CD4-positive, alpha-beta T cell treated with Interleukin-15 for 4 hours (primary cell): ENCODE data around the gene BEST2.
A peak's percentile ranks its signal among the peaks of the same experiment; 100 is the strongest.

Experiments
- DNase-seq: peaks from one replicate; pipeline ENCODE4 v3.0.0-alpha.2; 2020; ENCODE audit warnings: low spot score

BEST2 gene

DNA sequence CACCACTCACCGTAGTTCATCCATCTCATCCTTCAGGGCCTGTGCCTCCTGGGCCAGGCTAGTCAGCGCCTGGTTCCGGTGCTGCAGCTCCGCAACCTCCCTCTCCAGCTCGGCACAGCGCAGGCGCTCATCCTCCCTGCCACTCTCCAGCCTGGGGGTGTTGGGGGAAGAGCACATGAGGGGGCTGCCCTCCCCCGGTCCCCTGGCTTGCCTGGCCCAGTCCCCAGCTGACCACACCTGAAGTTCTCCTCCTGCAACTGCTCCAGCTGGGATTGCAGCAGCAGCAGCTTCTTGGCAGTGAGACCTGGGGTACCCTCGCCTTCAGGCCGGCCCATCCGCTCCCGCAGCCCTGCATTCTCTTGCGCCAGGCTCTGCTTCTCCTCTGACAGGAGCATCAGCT, 19.3 kb downstream of the BEST2 start:
- DNase-seq, result no peak

DNA sequence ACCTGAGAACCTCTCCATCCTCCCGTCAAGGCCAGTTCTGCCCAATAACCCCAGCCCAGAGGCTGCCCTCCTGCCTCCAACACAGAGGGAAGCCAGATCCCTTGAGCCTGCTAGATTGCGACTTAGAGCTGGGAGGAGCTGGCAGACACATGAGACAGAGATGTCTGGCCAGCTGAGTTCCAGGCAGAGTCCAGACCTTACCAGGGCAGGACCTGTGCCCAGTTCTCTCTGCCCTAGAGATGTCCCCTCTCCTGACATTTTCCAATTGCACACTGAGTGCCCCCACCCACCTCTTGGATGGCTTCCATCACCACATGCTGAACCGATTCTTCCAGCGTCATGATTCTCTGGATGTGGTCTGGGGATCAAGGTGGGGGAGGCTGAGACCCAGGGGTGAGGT, 20.7 kb downstream of the BEST2 start:
- no peak for DNase-seq

DNA sequence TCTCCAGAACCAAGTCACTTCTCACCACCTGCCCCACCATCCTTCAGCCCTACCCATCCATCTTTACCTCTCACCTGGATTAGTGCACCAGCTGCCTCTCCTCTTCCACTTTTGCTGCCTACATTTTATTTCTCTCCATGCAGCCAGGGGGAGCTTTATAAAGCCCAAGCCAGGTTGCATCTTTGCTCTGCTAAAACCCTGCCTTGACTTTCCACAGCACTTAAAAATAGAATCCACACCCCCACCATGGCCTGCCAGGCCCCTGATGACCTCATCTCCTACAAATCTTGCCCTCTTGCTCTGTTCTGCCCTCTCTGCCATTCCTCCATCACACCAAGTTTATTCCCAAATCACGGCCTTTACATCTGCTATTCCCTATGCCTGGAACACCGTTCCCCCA, 22.0 kb downstream of the BEST2 start:
- DNase-seq, result no peak

GRCh38 chr19:12774588-12775555, 23.3 kb downstream of the BEST2 start, which contains the start of gene HOOK2:
TSS of gene HOOK2 (minus strand) at chr19:12775552. CDS start at chr19:12775449, 103 bp downstream.
- peak; percentile 41 for DNase-seq

- peak; percentile 82 for DNase-seq
Measured at GRCh38 chr19:12777217-12778016, 25.8 kb downstream of the BEST2 start.

- peak; percentile 41 for DNase-seq
Measured at GRCh38 chr19:12778017-12778904, 26.7 kb downstream of the BEST2 start.

- DNase-seq, result no peak
Measured at GRCh38 chr19:12778905-12779161, 27.2 kb downstream of the BEST2 start.

DNA sequence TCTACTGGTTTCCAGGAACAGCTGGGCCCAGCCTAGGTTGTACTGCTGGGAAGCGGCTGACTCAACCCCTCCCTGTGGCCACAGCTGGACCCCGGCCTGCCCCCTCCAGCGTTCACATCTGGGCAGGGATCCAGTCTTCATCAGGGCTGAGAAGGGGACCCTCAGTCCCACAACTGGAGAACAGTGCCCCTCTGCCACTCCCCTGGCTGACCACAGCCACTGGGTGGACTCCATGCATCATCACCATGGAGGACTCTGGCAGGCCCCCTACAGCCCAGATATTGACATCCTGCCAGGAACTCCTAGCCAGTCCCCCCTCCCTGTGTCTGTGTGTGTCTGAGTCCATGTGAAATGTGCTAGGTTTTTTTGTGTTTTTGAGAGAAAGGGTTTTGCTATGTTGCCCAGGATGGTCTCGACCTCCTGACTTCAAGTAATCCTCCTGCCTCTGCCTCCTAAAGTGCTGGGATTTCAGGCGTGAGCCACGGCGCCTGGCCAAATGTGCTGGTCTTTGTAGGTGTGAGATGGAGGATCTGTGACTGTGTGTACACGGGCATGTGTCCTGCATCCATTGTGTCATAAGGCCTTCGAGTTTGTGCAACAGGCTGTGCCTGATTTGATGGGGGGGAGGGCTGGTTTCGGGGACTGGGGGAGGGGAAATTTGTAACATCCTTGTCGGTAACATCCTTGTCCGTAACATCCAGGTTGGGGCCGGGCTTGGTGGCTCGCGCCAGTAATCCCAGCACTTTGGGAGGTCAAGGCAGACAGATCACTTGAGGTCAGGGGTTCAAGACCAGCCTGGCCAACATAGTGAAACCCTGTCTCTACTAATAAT, 27.8 kb downstream of the BEST2 start:
- no peak for DNase-seq

DNA sequence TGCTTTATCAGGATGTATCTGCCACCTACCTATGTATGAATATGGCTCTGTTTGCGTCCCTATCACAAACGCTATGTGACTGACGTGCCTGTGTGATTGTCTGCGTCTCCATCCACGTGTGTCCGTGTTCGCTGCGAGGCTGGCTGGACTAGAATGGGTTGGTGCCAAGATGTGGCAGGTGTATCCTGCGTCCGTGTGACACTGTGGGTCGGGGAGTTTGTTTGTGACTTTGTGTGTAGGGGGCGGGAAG, 30.5 kb downstream of the BEST2 start:
- no peak for DNase-seq

DNA sequence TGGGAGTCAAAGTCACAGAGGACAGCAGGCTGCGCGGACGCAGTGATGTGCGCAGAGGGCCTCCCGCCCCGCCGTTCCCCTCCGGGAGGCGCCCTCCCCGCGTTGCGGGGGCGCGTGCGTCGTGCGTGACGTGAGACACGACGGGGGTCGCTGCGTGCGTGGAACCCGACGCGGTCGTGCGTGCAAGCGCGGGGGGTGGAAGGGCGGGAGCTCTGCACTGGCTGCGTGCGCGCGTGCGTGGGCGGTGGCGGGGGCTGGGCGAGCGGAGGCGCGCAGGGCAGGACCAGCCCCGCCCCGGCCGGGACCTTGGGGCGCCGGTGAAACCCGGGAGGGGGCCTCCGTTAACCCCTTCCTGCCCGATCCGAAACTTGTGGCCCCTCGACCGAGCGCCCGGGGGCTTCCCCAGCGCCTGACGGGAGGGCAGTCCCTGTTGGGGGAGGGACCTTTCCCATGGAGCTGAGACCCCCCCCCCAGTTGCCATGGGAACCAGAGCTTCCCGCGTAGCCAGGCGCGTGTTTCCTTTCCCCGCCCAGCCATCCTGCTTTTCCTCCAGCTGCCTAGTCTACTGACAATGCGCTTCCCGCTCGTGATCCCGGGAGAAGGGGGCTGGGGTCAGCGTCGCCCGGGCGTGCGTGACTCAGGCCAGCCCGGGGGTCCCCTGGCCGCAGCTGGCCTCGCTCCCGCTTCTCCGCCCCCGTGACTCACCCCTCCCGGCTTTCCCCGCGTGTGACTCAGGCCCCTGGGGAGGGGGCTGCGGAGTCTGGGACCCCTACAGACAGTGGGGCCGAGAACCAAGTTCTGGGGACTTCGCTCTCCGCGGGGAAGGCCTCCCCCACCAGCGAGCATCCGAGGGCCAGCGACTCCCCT, 31.1 kb downstream of the BEST2 start:
- DNase-seq, result peak; percentile 92

- peak; percentile 26 for DNase-seq
Measured at GRCh38 chr19:12783291-12783848, 31.8 kb downstream of the BEST2 start.

DNA sequence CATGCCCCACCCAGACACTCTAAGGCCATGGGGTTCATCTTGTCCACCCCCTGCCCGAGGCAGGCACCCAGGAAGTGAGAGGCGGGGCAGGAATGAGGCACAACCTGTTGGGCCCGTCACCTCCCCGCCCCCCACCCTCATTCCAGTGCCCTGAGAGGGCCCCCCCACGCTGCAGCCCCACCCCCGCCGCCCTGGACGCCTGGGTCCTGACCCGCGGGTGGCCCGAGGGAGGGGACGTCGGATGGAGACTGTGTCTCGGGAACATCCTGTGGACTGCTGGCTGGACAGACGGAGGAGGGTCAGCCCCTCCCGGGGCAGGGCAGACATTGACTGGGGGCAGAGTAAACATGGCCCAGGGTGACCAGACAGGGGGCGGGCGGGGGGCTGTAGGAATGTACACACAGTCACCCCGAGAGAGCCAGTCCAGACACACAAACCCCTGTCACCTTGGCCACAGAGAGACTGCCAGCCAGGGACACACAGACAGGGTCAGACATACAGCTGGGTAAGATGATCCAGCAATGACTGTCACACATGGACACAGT, 32.3 kb downstream of the BEST2 start:
- peak; percentile 19 for DNase-seq

GRCh38 chr19:12784394-12784870, 32.8 kb downstream of the BEST2 start:
- DNase-seq, result peak; percentile 31

DNA sequence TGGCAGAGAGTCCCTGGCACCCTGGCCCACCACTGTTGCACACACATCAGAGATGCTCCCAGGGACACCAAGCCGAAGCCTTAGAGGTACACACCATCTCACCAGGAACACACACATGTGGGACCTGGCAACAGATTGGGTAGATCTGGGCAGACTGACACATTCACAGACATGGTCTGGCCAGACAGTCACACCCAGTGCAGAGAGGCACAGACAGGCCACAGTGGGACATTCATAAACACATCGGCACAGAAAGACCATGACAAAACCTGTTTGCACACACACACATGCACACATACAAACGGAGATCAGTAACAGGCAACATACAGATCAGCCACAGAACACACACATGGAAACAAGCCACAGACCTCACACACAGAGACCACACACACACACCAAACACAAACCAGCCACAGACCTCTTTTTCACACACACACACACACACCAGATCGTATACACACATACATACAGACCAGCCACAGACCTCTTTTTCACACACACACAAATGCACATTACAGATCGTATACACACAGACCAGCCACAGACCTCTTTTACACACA, 33.4 kb downstream of the BEST2 start:
- DNase-seq, result peak; percentile 59

DNA sequence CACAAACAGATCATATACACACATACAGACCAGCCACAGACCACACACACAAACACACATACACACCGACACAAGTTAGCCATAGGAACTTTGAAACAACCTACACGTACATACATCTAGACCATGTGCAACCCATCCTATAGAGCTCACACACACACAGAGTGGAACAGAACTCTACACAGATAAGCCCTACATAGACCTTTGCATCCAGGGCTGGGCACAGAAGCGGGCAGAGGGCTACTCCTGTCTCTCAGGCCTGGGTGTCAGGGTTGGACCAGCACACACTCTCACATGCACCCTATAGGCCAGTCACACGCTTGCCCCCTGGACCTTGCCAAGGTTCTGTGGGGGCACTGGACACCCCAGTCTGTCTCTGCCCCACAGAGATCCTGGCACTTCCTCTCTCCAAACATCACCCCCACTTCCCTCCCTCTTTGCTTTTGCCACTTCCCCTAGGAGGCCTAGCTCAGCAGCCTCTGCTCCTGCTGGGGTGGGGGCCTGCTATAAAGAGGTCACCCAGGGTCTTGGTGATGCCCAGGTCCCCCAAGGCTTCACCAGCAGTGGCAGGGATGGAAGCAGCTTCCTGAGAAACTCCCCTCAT, 33.9 kb downstream of the BEST2 start:
- peak; percentile 20 for DNase-seq

- DNase-seq, result peak; percentile 23
Measured at GRCh38 chr19:12786141-12786870, 34.7 kb downstream of the BEST2 start.

GRCh38 chr19:12786952-12787351, 35.4 kb downstream of the BEST2 start:
- DNase-seq, result no peak

GRCh38 chr19:12787458-12787857, 35.9 kb downstream of the BEST2 start:
- DNase-seq, result no peak
